ENCODE results near the gene IGFALS. TPM values are rescaled to one million over a fixed set of nuclear protein-coding genes. Genes with fewer than 3 reads are reported as not detected.

The IGFALS gene
- total RNA-seq, 1 experiment from 2014 or later = not detected

DNA sequence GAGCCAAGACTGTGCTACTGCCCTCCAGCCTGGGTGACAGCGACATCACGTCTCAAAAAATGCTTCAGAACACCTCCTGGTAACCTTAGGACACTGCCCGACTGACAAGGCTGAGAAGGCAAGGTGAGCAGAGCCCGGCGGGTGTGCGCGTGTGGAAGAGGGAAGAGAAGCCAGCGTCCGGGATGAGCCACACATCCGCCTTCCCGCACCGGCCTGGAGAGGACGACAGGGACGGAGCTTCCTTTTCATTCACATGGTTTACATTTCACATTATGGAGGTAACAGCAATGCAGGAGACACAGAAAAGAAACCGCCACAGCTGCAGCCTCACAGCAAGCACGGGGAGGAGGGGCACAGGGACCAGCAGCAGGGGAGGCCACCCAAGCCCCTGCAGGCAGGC, 16.6 kb upstream of the IGFALS start:
- H3K36me3 Mint-ChIP-seq (ENCODE audit: insufficient read depth, unreplicated experiment) = peaks cover 31% of the 10 kb centered on the region
- intact Hi-C loops (cut with micrococcal nuclease; ENCODE audit: unreplicated experiment) = no loop called here
- H3K4me3 Mint-ChIP-seq (ENCODE audit: low read depth, unreplicated experiment) = no peak overlapping the region
- no TSS peak for BruUV-seq (replicated peaks)
- H3K4me1 Mint-ChIP-seq (ENCODE audit: low read depth, unreplicated experiment) = no peaks in the 10 kb centered on the region
- H3K27me3 Mint-ChIP-seq (ENCODE audit: unreplicated experiment) = no peaks in the 10 kb centered on the region
- CTCF ChIA-PET = no interaction called here
- DNase-seq = no peak
- H3K27ac Mint-ChIP-seq (ENCODE audit: unreplicated experiment) = no peak overlapping the region
- TF ChIP-seq, protein P1, sequence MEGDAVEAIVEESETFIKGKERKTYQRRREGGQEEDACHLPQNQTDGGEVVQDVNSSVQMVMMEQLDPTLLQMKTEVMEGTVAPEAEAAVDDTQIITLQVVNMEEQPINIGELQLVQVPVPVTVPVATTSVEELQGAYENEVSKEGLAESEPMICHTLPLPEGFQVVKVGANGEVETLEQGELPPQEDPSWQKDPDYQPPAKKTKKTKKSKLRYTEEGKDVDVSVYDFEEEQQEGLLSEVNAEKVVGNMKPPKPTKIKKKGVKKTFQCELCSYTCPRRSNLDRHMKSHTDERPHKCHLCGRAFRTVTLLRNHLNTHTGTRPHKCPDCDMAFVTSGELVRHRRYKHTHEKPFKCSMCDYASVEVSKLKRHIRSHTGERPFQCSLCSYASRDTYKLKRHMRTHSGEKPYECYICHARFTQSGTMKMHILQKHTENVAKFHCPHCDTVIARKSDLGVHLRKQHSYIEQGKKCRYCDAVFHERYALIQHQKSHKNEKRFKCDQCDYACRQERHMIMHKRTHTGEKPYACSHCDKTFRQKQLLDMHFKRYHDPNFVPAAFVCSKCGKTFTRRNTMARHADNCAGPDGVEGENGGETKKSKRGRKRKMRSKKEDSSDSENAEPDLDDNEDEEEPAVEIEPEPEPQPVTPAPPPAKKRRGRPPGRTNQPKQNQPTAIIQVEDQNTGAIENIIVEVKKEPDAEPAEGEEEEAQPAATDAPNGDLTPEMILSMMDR (IDR thresholded peaks at IDR 0.05; ENCODE audit: unreplicated experiment) = no peak
- no peaks in the 10 kb centered on the region for H3K9me3 Mint-ChIP-seq (ENCODE audit: low read depth, unreplicated experiment)

DNA sequence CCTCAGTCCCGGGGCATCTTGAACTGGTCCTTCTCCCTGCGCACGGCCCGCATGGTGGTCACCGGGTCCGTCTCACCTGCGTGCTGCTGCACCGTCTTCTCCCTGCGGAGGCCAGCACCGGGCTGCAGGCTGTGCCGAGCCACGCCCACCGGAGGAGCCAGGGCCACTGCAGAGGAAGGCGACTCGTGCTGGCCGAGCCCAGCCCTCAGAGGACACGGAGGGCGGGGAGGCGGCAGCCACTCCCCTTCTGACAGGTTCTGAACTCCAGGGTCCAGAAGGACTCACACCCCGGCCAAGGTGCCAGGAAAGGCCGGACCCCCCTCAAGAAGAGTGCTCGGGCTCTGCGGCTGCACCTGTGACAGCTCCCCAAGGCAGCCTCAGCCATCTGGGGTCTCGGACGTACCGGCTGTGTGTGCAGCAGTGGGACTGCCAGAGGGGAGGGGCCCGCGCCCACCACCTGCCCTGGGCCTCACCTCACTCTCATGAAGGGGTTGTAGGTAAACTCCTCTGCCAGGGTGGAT, 15.8 kb upstream of the IGFALS start:
- Mint-ChIP-seq H3K36me3 (ENCODE audit: insufficient read depth, unreplicated experiment) (peaks cover 33% of the 10 kb centered on the region), H3K4me1 (ENCODE audit: low read depth, unreplicated experiment) (no peaks in the 10 kb centered on the region), H3K4me3 (ENCODE audit: low read depth, unreplicated experiment) (no peak overlapping the region), H3K27ac (ENCODE audit: unreplicated experiment) (no peak overlapping the region), H3K27me3 (ENCODE audit: unreplicated experiment) (no peaks in the 10 kb centered on the region), H3K9me3 (ENCODE audit: low read depth, unreplicated experiment) (no peaks in the 10 kb centered on the region)
- intact Hi-C loops (cut with micrococcal nuclease; ENCODE audit: unreplicated experiment) = no loop called here
- TF ChIP-seq, protein P1 (IDR thresholded peaks at IDR 0.05; ENCODE audit: unreplicated experiment) = no peak
- no TSS peak for BruUV-seq (replicated peaks)
- no peak for DNase-seq
- CTCF ChIA-PET = no interaction called here

DNA sequence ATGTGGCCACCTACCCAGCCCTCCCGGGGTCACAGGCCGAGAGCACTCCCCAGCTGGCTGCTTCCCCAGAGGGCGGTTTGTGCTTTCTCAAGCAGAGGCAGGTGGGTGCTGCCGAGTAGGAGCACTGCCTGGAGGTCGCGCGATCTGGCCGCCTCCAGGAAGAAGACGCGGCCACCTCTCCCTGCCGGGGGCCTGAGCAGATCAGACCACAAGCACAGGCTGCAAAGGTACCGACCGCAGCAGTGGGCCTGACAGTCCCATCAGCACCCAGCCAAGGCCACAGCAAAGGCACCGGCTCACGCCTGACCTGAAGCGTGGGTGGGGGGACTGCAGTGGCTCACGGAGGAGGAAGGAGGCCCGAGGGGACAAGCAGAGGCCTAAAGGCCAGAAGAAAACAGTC, 15.2 kb upstream of the IGFALS start:
- BruUV-seq (replicated peaks) = no TSS peak
- H3K36me3 Mint-ChIP-seq (ENCODE audit: insufficient read depth, unreplicated experiment) = peaks cover 32% of the 10 kb centered on the region
- CTCF ChIA-PET = no interaction called here
- H3K9me3 Mint-ChIP-seq (ENCODE audit: low read depth, unreplicated experiment) = no peaks in the 10 kb centered on the region
- intact Hi-C loops (cut with micrococcal nuclease; ENCODE audit: unreplicated experiment) = no loop called here
- no peak overlapping the region for H3K27ac Mint-ChIP-seq (ENCODE audit: unreplicated experiment)
- H3K4me3 Mint-ChIP-seq (ENCODE audit: low read depth, unreplicated experiment) = no peak overlapping the region
- DNase-seq = no peak
- no peaks in the 10 kb centered on the region for H3K4me1 Mint-ChIP-seq (ENCODE audit: low read depth, unreplicated experiment)
- TF ChIP-seq, protein P1 (IDR thresholded peaks at IDR 0.05; ENCODE audit: unreplicated experiment) = no peak
- H3K27me3 Mint-ChIP-seq (ENCODE audit: unreplicated experiment) = no peaks in the 10 kb centered on the region

DNA sequence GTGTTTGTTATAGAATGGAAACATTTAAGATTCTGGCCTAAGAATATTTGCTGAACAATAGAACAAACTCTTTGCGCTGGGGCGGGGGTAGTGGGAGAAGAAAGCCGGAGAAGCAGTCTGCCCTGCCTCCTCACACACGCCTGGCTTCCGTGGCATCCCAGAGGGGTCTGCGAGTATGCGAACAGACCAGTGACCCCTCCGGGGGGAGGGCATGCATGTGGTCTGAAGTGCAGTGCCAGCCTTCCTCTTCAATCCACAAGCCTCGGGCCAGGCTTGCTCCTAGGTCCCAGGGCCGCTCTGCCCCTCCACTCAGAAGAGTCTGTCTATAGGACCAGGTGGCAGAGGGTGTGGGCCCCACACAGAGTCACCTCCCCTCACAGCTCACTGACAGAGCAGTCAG, 14.1 kb upstream of the IGFALS start:
- no peaks in the 10 kb centered on the region for H3K27me3 Mint-ChIP-seq (ENCODE audit: unreplicated experiment)
- intact Hi-C loops (cut with micrococcal nuclease; ENCODE audit: unreplicated experiment) = no loop called here
- CTCF ChIA-PET = no interaction called here
- BruUV-seq (replicated peaks) = no TSS peak
- no peaks in the 10 kb centered on the region for H3K9me3 Mint-ChIP-seq (ENCODE audit: low read depth, unreplicated experiment)
- peaks cover 25% of the 10 kb centered on the region for H3K36me3 Mint-ChIP-seq (ENCODE audit: insufficient read depth, unreplicated experiment)
- H3K4me3 Mint-ChIP-seq (ENCODE audit: low read depth, unreplicated experiment) = no peak overlapping the region
- no peaks in the 10 kb centered on the region for H3K4me1 Mint-ChIP-seq (ENCODE audit: low read depth, unreplicated experiment)
- TF ChIP-seq, protein P1 (IDR thresholded peaks at IDR 0.05; ENCODE audit: unreplicated experiment) = no peak
- no peak overlapping the region for H3K27ac Mint-ChIP-seq (ENCODE audit: unreplicated experiment)
- no peak for DNase-seq

Data from Calu3 (cell line).